HL-60 (cell line): ENCODE data around the gene TRAPPC11.

Source experiments
- DNase-seq, 2 experiments: peaks; one replicate each; pipeline ENCODE4 v3.0.0-alpha.2; 2010 to 2020; ENCODE audit warnings: low read depth in 1 of 2, low spot score in 1 of 2
- H3K27ac ChIP-seq: fragments of 250-450 bp; sonication (Bioruptor Pico); replicated peaks from 2 replicates; pipeline ENCODE4 v1.5.1; 2020; ENCODE audit warnings: mild to moderate bottlenecking, moderate library complexity
- H3K27me3 ChIP-seq: fragments of 250-450 bp; sonication (Bioruptor Pico); 2 replicates; pipeline ENCODE4 v1.5.1; 2021; ENCODE audit warnings: mild to moderate bottlenecking, moderate library complexity; ENCODE audit not compliant: insufficient read depth, poor library complexity, severe bottlenecking
- H3K4me3 ChIP-seq: replicated peaks from 2 replicates; pipeline ENCODE4 v1.5.1; 2011; ENCODE audit warnings: mild to moderate bottlenecking, control low read depth, low read length; ENCODE audit not compliant: insufficient read depth
- GABPA ChIP-seq: IDR thresholded peaks from 2 replicates; pipeline ENCODE4 v1.6.1; 2012; ENCODE audit warnings: low read depth
- POLR2AphosphoS5 ChIP-seq: IDR thresholded peaks from 2 replicates; pipeline ENCODE4 v1.6.1; 2012; ENCODE audit warnings: low read depth
- SPI1 ChIP-seq: IDR thresholded peaks from 2 replicates; pipeline ENCODE4 v1.6.1; 2012; ENCODE audit warnings: low read depth, mild to moderate bottlenecking, borderline replicate concordance
- TF ChIP-seq, protein P1 (sequence below): IDR thresholded peaks from 2 replicates; pipeline ENCODE4 v1.6.1; 2012; ENCODE audit warnings: low read depth; ENCODE audit not compliant: insufficient replicate concordance
- TF ChIP-seq, protein P2 (sequence below): IDR thresholded peaks from one replicate; pipeline ENCODE4 v1.5.1; 2011; ENCODE audit warnings: low read length, control low read depth, inconsistent platforms; ENCODE audit not compliant: insufficient read depth

TRAPPC11 gene

DNA sequence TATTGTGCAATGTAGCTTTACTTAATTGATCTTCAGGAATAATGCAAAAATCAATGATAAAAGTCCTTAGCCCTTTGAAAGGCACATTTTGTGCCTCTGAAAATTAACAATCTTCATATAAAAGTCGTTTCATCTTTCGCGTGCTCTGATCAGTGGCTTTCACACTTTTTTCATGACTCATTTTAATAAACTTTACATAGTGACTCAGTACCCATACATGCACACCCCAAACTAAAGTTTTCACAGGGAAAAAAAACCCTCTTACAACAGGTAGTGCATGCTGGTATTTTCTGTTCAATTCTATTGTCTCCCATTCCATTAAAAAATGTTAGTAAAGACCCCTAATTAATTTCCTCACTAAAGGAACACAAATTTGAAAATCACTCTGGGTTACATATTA is 21.6 kb upstream of the TRAPPC11 start:
- TF ChIP-seq POLR2AphosphoS5: no peak
- TF ChIP-seq, protein P1, sequence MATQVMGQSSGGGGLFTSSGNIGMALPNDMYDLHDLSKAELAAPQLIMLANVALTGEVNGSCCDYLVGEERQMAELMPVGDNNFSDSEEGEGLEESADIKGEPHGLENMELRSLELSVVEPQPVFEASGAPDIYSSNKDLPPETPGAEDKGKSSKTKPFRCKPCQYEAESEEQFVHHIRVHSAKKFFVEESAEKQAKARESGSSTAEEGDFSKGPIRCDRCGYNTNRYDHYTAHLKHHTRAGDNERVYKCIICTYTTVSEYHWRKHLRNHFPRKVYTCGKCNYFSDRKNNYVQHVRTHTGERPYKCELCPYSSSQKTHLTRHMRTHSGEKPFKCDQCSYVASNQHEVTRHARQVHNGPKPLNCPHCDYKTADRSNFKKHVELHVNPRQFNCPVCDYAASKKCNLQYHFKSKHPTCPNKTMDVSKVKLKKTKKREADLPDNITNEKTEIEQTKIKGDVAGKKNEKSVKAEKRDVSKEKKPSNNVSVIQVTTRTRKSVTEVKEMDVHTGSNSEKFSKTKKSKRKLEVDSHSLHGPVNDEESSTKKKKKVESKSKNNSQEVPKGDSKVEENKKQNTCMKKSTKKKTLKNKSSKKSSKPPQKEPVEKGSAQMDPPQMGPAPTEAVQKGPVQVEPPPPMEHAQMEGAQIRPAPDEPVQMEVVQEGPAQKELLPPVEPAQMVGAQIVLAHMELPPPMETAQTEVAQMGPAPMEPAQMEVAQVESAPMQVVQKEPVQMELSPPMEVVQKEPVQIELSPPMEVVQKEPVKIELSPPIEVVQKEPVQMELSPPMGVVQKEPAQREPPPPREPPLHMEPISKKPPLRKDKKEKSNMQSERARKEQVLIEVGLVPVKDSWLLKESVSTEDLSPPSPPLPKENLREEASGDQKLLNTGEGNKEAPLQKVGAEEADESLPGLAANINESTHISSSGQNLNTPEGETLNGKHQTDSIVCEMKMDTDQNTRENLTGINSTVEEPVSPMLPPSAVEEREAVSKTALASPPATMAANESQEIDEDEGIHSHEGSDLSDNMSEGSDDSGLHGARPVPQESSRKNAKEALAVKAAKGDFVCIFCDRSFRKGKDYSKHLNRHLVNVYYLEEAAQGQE: no peak
- TF ChIP-seq, protein P2, sequence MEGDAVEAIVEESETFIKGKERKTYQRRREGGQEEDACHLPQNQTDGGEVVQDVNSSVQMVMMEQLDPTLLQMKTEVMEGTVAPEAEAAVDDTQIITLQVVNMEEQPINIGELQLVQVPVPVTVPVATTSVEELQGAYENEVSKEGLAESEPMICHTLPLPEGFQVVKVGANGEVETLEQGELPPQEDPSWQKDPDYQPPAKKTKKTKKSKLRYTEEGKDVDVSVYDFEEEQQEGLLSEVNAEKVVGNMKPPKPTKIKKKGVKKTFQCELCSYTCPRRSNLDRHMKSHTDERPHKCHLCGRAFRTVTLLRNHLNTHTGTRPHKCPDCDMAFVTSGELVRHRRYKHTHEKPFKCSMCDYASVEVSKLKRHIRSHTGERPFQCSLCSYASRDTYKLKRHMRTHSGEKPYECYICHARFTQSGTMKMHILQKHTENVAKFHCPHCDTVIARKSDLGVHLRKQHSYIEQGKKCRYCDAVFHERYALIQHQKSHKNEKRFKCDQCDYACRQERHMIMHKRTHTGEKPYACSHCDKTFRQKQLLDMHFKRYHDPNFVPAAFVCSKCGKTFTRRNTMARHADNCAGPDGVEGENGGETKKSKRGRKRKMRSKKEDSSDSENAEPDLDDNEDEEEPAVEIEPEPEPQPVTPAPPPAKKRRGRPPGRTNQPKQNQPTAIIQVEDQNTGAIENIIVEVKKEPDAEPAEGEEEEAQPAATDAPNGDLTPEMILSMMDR: no peak
- no peak for TF ChIP-seq GABPA
- no peak for TF ChIP-seq SPI1
- Histone ChIP-seq H3K4me3 (no peak overlapping the region), H3K27ac (no peak overlapping the region), H3K27me3 (no peaks in the 10 kb centered on the region)
- DNase-seq: no peak

DNA sequence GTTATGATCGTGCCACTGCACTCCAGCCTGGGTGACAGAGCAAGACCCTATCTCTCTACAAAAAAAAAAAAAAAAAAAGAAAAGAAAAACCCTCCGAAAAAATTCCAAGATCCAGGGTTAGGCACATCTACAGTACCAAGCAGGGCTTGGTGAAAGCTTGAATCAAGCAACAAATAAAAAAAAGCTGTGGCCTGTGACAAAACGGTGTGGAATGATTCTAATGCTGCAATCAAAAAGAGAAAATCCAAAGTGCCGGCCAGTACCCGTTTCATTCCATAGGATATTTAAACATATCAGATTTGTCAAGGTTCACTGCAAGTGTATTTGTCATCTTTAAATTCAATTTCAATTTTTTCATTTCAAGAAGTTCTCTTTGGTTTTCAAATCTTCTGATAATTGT is 20.7 kb upstream of the TRAPPC11 start:
- TF ChIP-seq GABPA: no peak
- no peak for TF ChIP-seq POLR2AphosphoS5
- TF ChIP-seq SPI1: no peak
- TF ChIP-seq, protein P2: no peak
- TF ChIP-seq, protein P1: no peak
- H3K27ac ChIP-seq: no peak overlapping the region
- H3K27me3 ChIP-seq: no peaks in the 10 kb centered on the region
- no peak for DNase-seq
- H3K4me3 ChIP-seq: no peak overlapping the region

DNA sequence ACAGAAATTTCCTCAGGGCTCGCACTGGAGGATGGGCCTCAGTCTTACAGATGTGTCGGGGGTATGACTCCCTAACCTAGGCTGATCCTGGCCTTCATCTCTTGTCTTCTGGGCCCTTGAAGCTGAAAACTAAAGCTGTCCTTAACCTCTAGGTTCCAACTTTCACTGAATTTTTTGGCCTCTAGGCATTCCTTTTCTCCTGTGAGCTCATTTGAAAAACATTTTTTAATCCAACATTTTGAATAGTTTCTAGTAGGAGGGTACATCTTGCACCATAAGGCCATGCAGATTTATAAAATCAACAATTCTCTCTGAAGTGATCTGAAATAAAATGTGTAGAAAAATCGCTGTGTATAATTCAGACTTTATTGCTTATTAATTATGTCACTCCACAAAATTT is 19.8 kb upstream of the TRAPPC11 start:
- no peak for DNase-seq
- Histone ChIP-seq H3K27me3 (no peaks in the 10 kb centered on the region), H3K27ac (no peak overlapping the region), H3K4me3 (no peak overlapping the region)
- no peak for TF ChIP-seq GABPA
- TF ChIP-seq, protein P1: no peak
- TF ChIP-seq SPI1: no peak
- TF ChIP-seq, protein P2: no peak
- no peak for TF ChIP-seq POLR2AphosphoS5
